Epithelial cell of proximal tubule (primary cell): ENCODE measurements around the gene CDC42BPG. TPM values are rescaled to one million over a fixed set of nuclear protein-coding genes. Genes with fewer than 3 reads are reported as not detected.

Experiments used
- DNase-seq: peaks from one replicate; pipeline ENCODE4 v3.0.0-alpha.2; 2011; ENCODE audit warnings: low read depth
- H3K4me3 ChIP-seq: 2 replicates; pipeline ENCODE4 v1.5.1; 2011; ENCODE audit warnings: low read depth, mild to moderate bottlenecking, low read length
- CTCF ChIP-seq: conservative IDR thresholded peaks from 2 replicates; pipeline ENCODE4 v1.5.1; 2012; ENCODE audit warnings: low read depth, mild to moderate bottlenecking, low read length
- total RNA-seq: library from RNA; depleted of rRNA; stranded (reverse); fragments of >200 nt; gene quantifications from 2 replicates; pipeline ENCODE4 v1.2.3, GENCODE V29; 2015

The CDC42BPG gene
- total RNA-seq, 1 donor from 2014 or later: 8.9 TPM

GRCh38 chr11:64890522-64890939 is 46.1 kb upstream of the CDC42BPG start:
- peak overlapping the region; percentile 77 for H3K4me3 ChIP-seq
- TF ChIP-seq CTCF: no peak
- no peak for DNase-seq

DNA sequence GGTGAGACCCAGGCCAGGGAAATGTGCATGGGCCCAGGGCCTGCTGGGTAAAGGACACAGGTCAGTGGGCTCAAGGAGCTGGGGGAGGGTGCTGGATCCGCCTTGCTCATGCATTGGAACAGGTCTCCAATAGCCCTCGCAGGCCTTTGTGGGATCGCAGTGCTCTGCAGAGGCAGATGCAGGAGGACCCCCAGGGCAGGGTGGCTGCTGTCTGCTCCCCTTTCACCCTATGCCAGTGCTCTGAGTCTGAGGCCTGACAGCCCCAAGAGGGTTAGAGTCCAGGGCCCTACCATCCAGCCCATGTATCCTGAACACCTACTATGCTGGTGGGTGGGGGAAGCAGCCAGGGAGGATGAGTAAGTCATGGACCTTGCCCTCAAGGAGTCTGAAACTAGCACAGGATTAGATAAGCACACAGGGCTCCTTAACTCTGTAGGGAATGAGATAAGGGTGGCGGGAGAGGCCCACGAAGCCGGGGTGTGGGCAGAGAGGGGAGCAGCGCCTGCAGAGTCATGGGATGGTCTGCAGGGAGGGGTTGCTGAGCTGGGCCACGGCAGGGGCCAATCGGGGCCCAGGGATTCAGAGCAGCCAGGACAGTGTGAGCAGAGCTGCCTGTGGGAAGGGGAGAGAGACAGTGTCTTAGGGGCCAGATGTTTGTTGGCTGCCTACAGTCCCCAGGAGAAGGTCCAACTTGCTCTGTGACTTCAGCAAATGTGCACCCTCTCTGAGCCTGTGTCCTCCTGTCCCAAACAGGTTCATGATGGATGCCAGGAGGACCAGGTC is 44.5 kb upstream of the CDC42BPG start:
- H3K4me3 ChIP-seq: no peak overlapping the region
- DNase-seq: no peak
- no peak for TF ChIP-seq CTCF

DNA sequence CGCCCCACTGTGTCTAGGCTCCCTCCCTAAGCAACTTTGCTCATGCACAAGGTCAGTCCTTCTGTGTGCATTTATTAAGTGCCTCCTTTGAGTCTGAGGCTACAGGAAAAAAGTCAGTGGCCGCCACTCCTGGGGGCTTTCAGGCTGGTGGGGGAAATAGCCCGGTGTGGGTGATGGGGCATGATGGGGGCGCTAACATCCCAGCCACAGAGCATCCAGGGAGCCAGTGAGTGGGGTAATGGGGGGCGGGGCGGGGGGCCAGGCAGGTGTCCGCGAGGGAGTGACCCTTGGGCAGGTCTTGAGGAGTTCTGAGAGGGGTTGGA is 43.9 kb upstream of the CDC42BPG start:
- DNase-seq: no peak
- peak overlapping the region; percentile 20 for H3K4me3 ChIP-seq

GRCh38 chr11:64887757-64888405 is 43.4 kb upstream of the CDC42BPG start:
- no peak for DNase-seq
- TF ChIP-seq CTCF: peak; percentile 85
- peak overlapping the region; percentile 20 for H3K4me3 ChIP-seq

More for the DNA sequence above, 43.9 kb upstream of the CDC42BPG start:
- no peak for TF ChIP-seq CTCF

DNA sequence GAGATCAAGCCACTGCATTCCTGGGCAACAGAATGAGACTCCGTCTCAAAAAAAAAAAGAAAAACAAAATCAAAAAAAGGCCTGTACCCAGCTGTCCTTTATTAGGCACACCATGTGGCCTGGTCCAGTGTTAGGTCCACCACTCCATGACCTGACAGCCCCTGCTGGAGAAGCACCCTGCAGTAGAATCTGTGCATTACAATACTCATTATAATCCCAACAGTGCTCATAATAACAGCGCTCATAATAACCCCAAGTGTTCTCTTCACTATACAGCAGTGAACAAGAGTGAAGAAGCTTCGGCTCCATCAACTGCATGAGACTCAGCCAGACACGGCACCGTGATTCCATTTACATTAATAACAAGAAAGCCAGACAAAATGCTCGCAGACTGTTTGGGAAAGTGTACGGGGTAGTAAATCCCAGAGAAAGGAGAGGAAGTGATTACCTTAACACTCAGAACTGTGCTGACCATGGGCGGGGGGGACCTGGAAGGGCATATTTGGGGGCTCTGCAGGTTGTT is 42.8 kb upstream of the CDC42BPG start:
- no peak for DNase-seq
- TF ChIP-seq CTCF: no peak
- no peak overlapping the region for H3K4me3 ChIP-seq

DNA sequence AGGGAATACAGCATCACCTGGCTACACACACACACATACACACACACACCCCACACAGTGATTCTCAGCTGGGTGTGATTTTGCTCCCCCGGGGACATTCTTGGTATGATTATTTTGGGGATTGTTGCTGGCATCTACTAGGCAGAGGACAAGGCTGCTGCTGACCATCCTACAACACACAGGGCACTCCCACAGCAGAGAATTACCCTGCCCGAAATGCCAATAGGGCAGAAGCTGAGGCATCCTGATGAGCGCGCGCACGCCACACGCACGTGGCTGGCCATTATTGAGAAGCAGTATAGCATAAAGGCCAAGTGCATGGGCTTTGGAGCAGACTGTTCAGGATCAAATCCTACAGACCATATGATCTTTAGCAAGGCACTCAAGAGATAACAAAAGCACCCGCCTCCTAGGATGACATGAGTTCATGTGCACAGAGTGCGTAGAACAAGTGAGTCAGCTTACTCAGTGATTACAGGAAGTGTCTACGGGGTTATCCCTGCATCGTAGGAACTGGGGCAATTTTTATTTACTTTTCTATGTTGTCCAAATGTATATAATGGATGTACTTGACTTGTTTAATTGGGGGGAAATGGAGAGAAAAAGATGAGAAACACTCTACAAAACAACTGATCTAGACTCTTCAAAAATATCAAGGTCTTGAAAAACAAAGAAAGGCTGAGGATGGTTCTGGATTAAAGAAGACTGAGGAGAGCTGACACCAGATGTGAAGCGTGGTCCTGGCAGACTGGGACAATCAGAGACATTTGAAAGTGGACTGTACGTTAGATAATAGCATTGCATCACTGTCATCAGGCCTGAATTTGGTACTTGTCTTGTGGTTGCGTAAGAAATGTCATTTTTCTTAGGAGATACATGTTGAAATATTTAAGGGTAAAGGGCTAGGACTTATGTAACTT is 41.2 kb upstream of the CDC42BPG start:
- no peak for DNase-seq
- no peak overlapping the region for H3K4me3 ChIP-seq
- no peak for TF ChIP-seq CTCF
